ENCODE measurements around the gene SLC13A3. TPM values are rescaled to one million over a fixed set of nuclear protein-coding genes. Genes with fewer than 3 reads are reported as not detected.

Gene SLC13A3
- polyA plus RNA-seq, 2 donors, result 0.22 to 0.45 TPM

GRCh38 chr20:46566125-46566524, 85.1 kb downstream of the SLC13A3 start:
- WGBS, 2 donors, result 80 to 83% methylated on average over 10 of the region's 10 CpGs
- Histone ChIP-seq H3K27ac (ENCODE audit: low read depth in 2 of 2, low read length in 1 of 2) (no peak overlapping the region), H3K4me3 (ENCODE audit: low read depth in 1 of 2, low read length in 2 of 2) (no peak overlapping the region), H3K36me3 (ENCODE audit: control insufficient read depth in 2 of 2, insufficient read depth in 2 of 2, low read length in 1 of 2) (no peaks in the 10 kb centered on the region), H3K27me3 (ENCODE audit: control insufficient read depth in 1 of 2, insufficient read depth in 2 of 2, low read length in 2 of 2) (no peaks in the 10 kb centered on the region), H3K9me3 (ENCODE audit: control insufficient read depth in 2 of 2, insufficient read depth in 1 of 2, low read depth in 1 of 2, low read length in 1 of 2) (no peaks in the 10 kb centered on the region), H3K4me1 (ENCODE audit: control insufficient read depth in 2 of 2, insufficient read depth in 2 of 2, low read length in 1 of 2) (peaks cover 0 to 4% of the 10 kb centered on the region in 2 donors)

- Histone ChIP-seq H3K4me1 (ENCODE audit: control insufficient read depth in 2 of 2, insufficient read depth in 2 of 2, low read length in 1 of 2) (peaks cover 0 to 4% of the 10 kb centered on the region in 2 donors), H3K36me3 (ENCODE audit: control insufficient read depth in 2 of 2, insufficient read depth in 2 of 2, low read length in 1 of 2) (no peaks in the 10 kb centered on the region), H3K4me3 (ENCODE audit: low read depth in 1 of 2, low read length in 2 of 2) (no peak overlapping the region), H3K9me3 (ENCODE audit: control insufficient read depth in 2 of 2, insufficient read depth in 1 of 2, low read depth in 1 of 2, low read length in 1 of 2) (no peaks in the 10 kb centered on the region), H3K27me3 (ENCODE audit: control insufficient read depth in 1 of 2, insufficient read depth in 2 of 2, low read length in 2 of 2) (no peaks in the 10 kb centered on the region), H3K27ac (ENCODE audit: low read depth in 2 of 2, low read length in 1 of 2) (no peak overlapping the region)
- 73 to 76% methylated on average over 7 of the region's 7 CpGs for WGBS, 2 donors
Observed at GRCh38 chr20:46564241-46564957, 86.9 kb downstream of the SLC13A3 start.

DNA sequence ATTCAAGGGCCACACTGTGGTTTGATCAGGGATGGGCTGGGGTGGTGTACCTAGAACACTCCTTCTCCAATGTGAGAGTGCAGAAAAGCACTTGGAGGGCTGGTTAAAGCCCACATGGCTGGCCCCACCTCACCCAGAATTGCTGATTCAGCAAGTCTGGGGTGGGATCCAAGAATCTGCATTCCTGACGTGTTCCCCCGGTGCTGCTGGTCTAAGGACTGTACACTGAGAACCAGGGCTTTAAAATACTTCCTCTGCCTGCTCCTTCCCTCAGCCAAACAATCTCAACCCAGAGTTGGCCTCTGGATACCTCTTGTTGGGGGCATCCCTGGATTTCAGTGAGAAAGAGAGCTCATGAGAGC, 87.4 kb downstream of the SLC13A3 start:
- Histone ChIP-seq H3K4me3 (ENCODE audit: low read depth in 1 of 2, low read length in 2 of 2) (no peak overlapping the region), H3K9me3 (ENCODE audit: control insufficient read depth in 2 of 2, insufficient read depth in 1 of 2, low read depth in 1 of 2, low read length in 1 of 2) (no peaks in the 10 kb centered on the region), H3K27ac (ENCODE audit: low read depth in 2 of 2, low read length in 1 of 2) (no peak overlapping the region), H3K4me1 (ENCODE audit: control insufficient read depth in 2 of 2, insufficient read depth in 2 of 2, low read length in 1 of 2) (peaks cover 0 to 4% of the 10 kb centered on the region in 2 donors), H3K27me3 (ENCODE audit: control insufficient read depth in 1 of 2, insufficient read depth in 2 of 2, low read length in 2 of 2) (no peaks in the 10 kb centered on the region), H3K36me3 (ENCODE audit: control insufficient read depth in 2 of 2, insufficient read depth in 2 of 2, low read length in 1 of 2) (no peaks in the 10 kb centered on the region)
- WGBS, 2 donors, result 71 to 77% methylated on average over 2 of the region's 2 CpGs

- 87 to 88% methylated on average over 16 of the region's 16 CpGs for WGBS, 2 donors
- H3K9me3 ChIP-seq (ENCODE audit: control insufficient read depth in 2 of 2, insufficient read depth in 1 of 2, low read depth in 1 of 2, low read length in 1 of 2), result no peaks in the 10 kb centered on the region
- no peaks in the 10 kb centered on the region for H3K27me3 ChIP-seq (ENCODE audit: control insufficient read depth in 1 of 2, insufficient read depth in 2 of 2, low read length in 2 of 2)
- H3K4me1 ChIP-seq (ENCODE audit: control insufficient read depth in 2 of 2, insufficient read depth in 2 of 2, low read length in 1 of 2), result peaks cover 0 to 4% of the 10 kb centered on the region in 2 donors
- no peak overlapping the region for H3K27ac ChIP-seq (ENCODE audit: low read depth in 2 of 2, low read length in 1 of 2)
- no peak overlapping the region for H3K4me3 ChIP-seq (ENCODE audit: low read depth in 1 of 2, low read length in 2 of 2)
- no peaks in the 10 kb centered on the region for H3K36me3 ChIP-seq (ENCODE audit: control insufficient read depth in 2 of 2, insufficient read depth in 2 of 2, low read length in 1 of 2)
Observed at GRCh38 chr20:46563170-46563859, 87.9 kb downstream of the SLC13A3 start.

DNA sequence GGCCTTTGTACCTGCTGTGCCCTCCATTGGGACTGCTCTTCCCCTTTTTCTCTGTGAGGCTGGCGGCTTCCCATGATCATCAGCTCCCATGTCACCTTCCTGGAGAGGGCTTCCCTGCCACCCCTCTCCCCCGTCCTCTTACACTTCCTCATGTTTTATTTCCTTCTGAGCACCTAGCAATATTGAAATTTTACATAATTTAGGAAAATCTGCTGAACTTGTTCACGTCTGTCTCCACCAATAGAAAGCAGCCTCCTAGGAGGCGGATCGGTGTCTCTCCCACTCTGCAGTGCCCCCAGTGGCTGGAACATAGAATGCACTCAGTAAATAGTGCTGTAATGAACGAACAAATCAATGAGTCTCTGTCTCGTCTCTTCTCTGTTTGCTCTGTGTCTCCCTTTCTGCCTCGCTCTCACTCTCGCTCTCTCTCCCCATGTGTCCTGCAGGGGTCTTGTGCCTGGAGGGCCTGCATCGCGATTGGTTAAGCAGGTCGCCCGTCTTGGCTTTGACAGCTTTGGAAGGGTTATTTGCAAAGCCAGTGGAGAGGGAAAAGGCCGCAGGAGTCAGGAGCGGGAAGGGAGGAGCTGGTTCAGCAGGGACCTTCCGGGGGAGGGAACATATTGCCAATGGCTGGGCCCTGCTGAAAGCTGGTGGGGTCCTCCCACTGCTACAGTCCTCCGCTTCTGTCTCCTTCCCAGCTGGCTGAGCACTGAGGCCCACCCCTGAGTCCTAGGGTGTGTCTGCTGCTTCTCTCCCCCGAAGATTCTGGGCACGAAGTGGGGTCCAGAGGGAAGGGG, 88.7 kb downstream of the SLC13A3 start:
- Histone ChIP-seq H3K9me3 (ENCODE audit: control insufficient read depth in 2 of 2, insufficient read depth in 1 of 2, low read depth in 1 of 2, low read length in 1 of 2) (no peaks in the 10 kb centered on the region), H3K4me1 (ENCODE audit: control insufficient read depth in 2 of 2, insufficient read depth in 2 of 2, low read length in 1 of 2) (peaks cover 0 to 4% of the 10 kb centered on the region in 2 donors), H3K27ac (ENCODE audit: low read depth in 2 of 2, low read length in 1 of 2) (peak overlapping the region in 1 of 2 donors; percentile 10), H3K27me3 (ENCODE audit: control insufficient read depth in 1 of 2, insufficient read depth in 2 of 2, low read length in 2 of 2) (no peaks in the 10 kb centered on the region), H3K4me3 (ENCODE audit: low read depth in 1 of 2, low read length in 2 of 2) (peak overlapping the region; percentile 28 to 39), H3K36me3 (ENCODE audit: control insufficient read depth in 2 of 2, insufficient read depth in 2 of 2, low read length in 1 of 2) (no peaks in the 10 kb centered on the region)
- WGBS, 2 donors, result 12 to 14% methylated on average over 19 of the region's 19 CpGs

GRCh38 chr20:46562009-46562372, 89.3 kb downstream of the SLC13A3 start:
- no peak overlapping the region for H3K27ac ChIP-seq (ENCODE audit: low read depth in 2 of 2, low read length in 1 of 2)
- 43 to 46% methylated on average over 5 of the region's 5 CpGs for WGBS, 2 donors

GRCh38 chr20:46559685-46560440, 91.4 kb downstream of the SLC13A3 start:
- Histone ChIP-seq H3K27me3 (ENCODE audit: control insufficient read depth in 1 of 2, insufficient read depth in 2 of 2, low read length in 2 of 2) (no peaks in the 10 kb centered on the region), H3K9me3 (ENCODE audit: control insufficient read depth in 2 of 2, insufficient read depth in 1 of 2, low read depth in 1 of 2, low read length in 1 of 2) (no peaks in the 10 kb centered on the region), H3K4me3 (ENCODE audit: low read depth in 1 of 2, low read length in 2 of 2) (no peak overlapping the region), H3K27ac (ENCODE audit: low read depth in 2 of 2, low read length in 1 of 2) (no peak overlapping the region), H3K36me3 (ENCODE audit: control insufficient read depth in 2 of 2, insufficient read depth in 2 of 2, low read length in 1 of 2) (no peaks in the 10 kb centered on the region), H3K4me1 (ENCODE audit: control insufficient read depth in 2 of 2, insufficient read depth in 2 of 2, low read length in 1 of 2) (peaks cover 0 to 4% of the 10 kb centered on the region in 2 donors)
- 78 to 84% methylated on average over 7 of the region's 7 CpGs for WGBS, 2 donors

More at GRCh38 chr20:46562009-46562372, 89.3 kb downstream of the SLC13A3 start:
- Histone ChIP-seq H3K36me3 (ENCODE audit: control insufficient read depth in 2 of 2, insufficient read depth in 2 of 2, low read length in 1 of 2) (no peaks in the 10 kb centered on the region), H3K4me3 (ENCODE audit: low read depth in 1 of 2, low read length in 2 of 2) (peak overlapping the region in 1 of 2 donors; percentile 28), H3K27me3 (ENCODE audit: control insufficient read depth in 1 of 2, insufficient read depth in 2 of 2, low read length in 2 of 2) (no peaks in the 10 kb centered on the region), H3K9me3 (ENCODE audit: control insufficient read depth in 2 of 2, insufficient read depth in 1 of 2, low read depth in 1 of 2, low read length in 1 of 2) (no peaks in the 10 kb centered on the region), H3K4me1 (ENCODE audit: control insufficient read depth in 2 of 2, insufficient read depth in 2 of 2, low read length in 1 of 2) (peaks cover 0 to 4% of the 10 kb centered on the region in 2 donors)

- H3K36me3 ChIP-seq (ENCODE audit: control insufficient read depth in 2 of 2, insufficient read depth in 2 of 2, low read length in 1 of 2), result no peaks in the 10 kb centered on the region
- H3K4me1 ChIP-seq (ENCODE audit: control insufficient read depth in 2 of 2, insufficient read depth in 2 of 2, low read length in 1 of 2), result peaks cover 0 to 4% of the 10 kb centered on the region in 2 donors
- H3K9me3 ChIP-seq (ENCODE audit: control insufficient read depth in 2 of 2, insufficient read depth in 1 of 2, low read depth in 1 of 2, low read length in 1 of 2), result no peaks in the 10 kb centered on the region
- H3K27me3 ChIP-seq (ENCODE audit: control insufficient read depth in 1 of 2, insufficient read depth in 2 of 2, low read length in 2 of 2), result no peaks in the 10 kb centered on the region
- WGBS, 2 donors, result 93 to 95% methylated on average over 3 of the region's 3 CpGs
- H3K27ac ChIP-seq (ENCODE audit: low read depth in 2 of 2, low read length in 1 of 2), result no peak overlapping the region
- H3K4me3 ChIP-seq (ENCODE audit: low read depth in 1 of 2, low read length in 2 of 2), result no peak overlapping the region
Observed at GRCh38 chr20:46559001-46559400, 92.3 kb downstream of the SLC13A3 start.

DNA sequence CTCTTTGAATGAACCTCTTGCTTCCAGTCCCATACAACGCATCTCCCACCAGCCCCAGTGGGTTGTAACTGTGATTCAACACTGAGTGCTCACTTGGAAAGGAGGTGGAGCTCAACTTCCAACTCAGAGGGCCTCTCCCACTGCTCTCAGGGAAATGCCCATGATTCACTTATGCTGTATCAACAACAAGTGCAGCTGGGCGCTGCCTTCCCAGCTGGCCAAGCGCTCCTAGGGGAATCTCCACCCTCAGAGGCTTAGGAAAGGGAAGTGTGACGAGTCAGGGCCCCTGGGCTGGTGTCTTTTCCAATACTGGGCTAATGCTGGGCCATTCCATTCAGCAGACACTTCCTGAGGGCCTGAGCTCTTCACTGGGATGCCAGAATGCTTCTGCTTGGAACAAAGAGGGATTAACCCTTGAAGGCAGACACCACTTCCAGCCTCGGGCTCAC, 92.7 kb downstream of the SLC13A3 start:
- Histone ChIP-seq H3K27me3 (ENCODE audit: control insufficient read depth in 1 of 2, insufficient read depth in 2 of 2, low read length in 2 of 2) (no peaks in the 10 kb centered on the region), H3K9me3 (ENCODE audit: control insufficient read depth in 2 of 2, insufficient read depth in 1 of 2, low read depth in 1 of 2, low read length in 1 of 2) (no peaks in the 10 kb centered on the region), H3K36me3 (ENCODE audit: control insufficient read depth in 2 of 2, insufficient read depth in 2 of 2, low read length in 1 of 2) (no peaks in the 10 kb centered on the region), H3K4me3 (ENCODE audit: low read depth in 1 of 2, low read length in 2 of 2) (no peak overlapping the region), H3K27ac (ENCODE audit: low read depth in 2 of 2, low read length in 1 of 2) (no peak overlapping the region), H3K4me1 (ENCODE audit: control insufficient read depth in 2 of 2, insufficient read depth in 2 of 2, low read length in 1 of 2) (peaks cover 0 to 4% of the 10 kb centered on the region in 2 donors)
- WGBS, 2 donors, result 32 to 52% methylated on average over 5 of the region's 5 CpGs
